ENCODE results near the gene AGPS. TPM values are rescaled to one million over a fixed set of nuclear protein-coding genes. Genes with fewer than 3 reads are reported as not detected.
A peak's percentile ranks its signal among the peaks of the same experiment; 100 is the strongest.

The AGPS gene
- polyA plus RNA-seq, 2 of the 4 experiments (the other 2 are of a cell fraction), result 49.8 to 62.1 TPM

DNA sequence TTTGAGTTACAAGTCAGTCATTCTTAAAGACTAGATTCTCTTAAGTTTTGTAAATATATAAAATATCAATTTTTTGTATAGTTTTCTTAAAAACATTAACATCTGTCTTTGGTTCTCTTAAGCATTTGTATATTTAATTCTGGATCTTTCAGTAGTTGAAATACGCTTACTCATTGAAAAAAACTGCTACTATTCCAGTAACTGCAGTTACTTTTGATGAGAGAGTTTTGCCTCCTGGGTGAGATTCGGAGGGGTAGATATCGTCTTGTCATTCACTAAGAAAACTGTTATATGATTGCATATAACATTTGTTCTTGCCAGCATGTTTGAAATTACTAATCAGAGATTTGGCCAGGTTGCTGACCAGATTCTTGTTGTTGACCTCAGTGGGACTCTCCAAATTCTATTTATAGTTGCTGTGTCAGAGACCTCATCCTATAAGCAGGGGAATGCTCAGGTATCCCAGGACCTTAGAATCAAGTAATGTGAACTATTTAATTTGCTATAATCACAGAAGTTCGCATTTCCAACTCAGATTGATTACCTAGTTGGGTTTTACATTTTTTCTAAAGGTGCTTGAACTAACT is 7.9 kb downstream of the AGPS start:
- TF ChIP-seq MAFK (IDR thresholded peaks at IDR 0.05; ENCODE audit: partially characterized antibody) (peak; percentile 84), NPAS2 (CRISPR knock-in tag; IDR thresholded peaks at IDR 0.05; ENCODE audit: borderline replicate concordance) (no peak), ZC3H11A (IDR thresholded peaks at IDR 0.05) (no peak), ZFP36 (IDR thresholded peaks at IDR 0.05; ENCODE audit: borderline replicate concordance, partially characterized antibody) (no peak), NFE2L2 (conservative IDR thresholded peaks at IDR 0.05; ENCODE audit: low read length) (0 out of 2 replicates have a peak, but pooled peaks have one; percentile 13)
- TF ChIP-seq, protein P1, sequence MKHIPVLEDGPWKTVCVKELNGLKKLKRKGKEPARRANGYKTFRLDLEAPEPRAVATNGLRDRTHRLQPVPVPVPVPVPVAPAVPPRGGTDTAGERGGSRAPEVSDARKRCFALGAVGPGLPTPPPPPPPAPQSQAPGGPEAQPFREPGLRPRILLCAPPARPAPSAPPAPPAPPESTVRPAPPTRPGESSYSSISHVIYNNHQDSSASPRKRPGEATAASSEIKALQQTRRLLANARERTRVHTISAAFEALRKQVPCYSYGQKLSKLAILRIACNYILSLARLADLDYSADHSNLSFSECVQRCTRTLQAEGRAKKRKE (CRISPR knock-in tag; IDR thresholded peaks at IDR 0.05; ENCODE audit: low read depth), result no peak
- CTCF ChIA-PET, result no interaction called here
- POLR2A ChIA-PET, result no interaction called here
- Histone ChIP-seq H3K4me1 (peaks cover 73% of the 10 kb centered on the region), H3K9me3 (no peaks in the 10 kb centered on the region), H3K27ac (peak overlapping the region in 1 of 2 experiments; percentile 29; a peak in 2 of 6 replicates), H3K4me3 (no peak overlapping the region), H3K4me2 (peak overlapping the region; percentile 33)
- DNase-seq (ENCODE audit: low read depth in 1 of 2, low spot score in 1 of 2), result no peak
- no peak for ATAC-seq
- FAIRE-seq, result no peak
- 80% methylated on average over 4 of the region's 4 CpGs for WGBS (ENCODE audit: missing lambda C conversion rate)

DNA sequence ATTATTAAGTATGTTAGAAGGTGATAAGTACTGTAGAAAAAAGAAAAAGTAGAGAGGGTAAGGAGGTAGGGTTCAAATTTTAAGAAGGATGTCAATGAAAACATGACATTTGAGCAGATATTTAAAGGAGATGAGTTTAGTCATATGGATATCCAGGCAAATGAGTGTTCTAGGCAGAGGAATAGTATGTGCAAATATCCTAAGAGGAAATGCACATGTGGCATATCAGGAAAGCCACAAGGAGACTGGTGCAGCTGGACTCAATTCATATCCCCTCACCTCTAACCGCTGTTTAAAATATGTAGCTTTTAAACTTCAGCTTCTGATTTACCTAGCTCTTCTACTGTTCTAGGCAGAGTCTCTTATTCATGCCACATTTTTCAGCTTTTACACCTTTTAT is 9.5 kb downstream of the AGPS start:
- H3K4me2 ChIP-seq, result no peak overlapping the region
- no peak for TF ChIP-seq FOSB (CRISPR knock-in tag; IDR thresholded peaks at IDR 0.05)
- no peak for TF ChIP-seq MYC (IDR thresholded peaks at IDR 0.05; ENCODE audit: borderline replicate concordance, low read length)
- ChIA-PET POLR2A (no interaction called here), CTCF (interaction anchor here (1.0 to 1.7 kb wide), 3 partner anchors 8 to 69 kb away, joined by 3 read pairs; no protein-coding TSS in a partner anchor)
- no peaks in the 10 kb centered on the region for H3K9me3 ChIP-seq
- H3K4me1 ChIP-seq, result peaks cover 56% of the 10 kb centered on the region
- no peak for DNase-seq (ENCODE audit: low read depth in 1 of 2, low spot score in 1 of 2)
- H3K4me3 ChIP-seq, result no peak overlapping the region
- no peak for ATAC-seq
- FAIRE-seq, result no peak
- no peak overlapping the region for H3K27ac ChIP-seq
- WGBS (ENCODE audit: missing lambda C conversion rate), result 97% methylated on average over 1 of the region's 1 CpG

- Histone ChIP-seq H3K4me1 (peaks cover 39% of the 10 kb centered on the region), H3K4me3 (no peak overlapping the region), H3K4me2 (no peak overlapping the region), H3K9me3 (no peaks in the 10 kb centered on the region), H3K27ac (no peak overlapping the region)
- ChIA-PET CTCF (no interaction called here), POLR2A (no interaction called here)
- no peak for TF ChIP-seq FOSL2 (IDR thresholded peaks at IDR 0.05)
- TF ChIP-seq FOSL2 (CRISPR knock-in tag; IDR thresholded peaks at IDR 0.05), result no peak
- no peak for TF ChIP-seq RCOR1 (IDR thresholded peaks at IDR 0.05; ENCODE audit: low read depth, low read length)
- TF ChIP-seq FOSB (CRISPR knock-in tag; IDR thresholded peaks at IDR 0.05), result no peak
- TF ChIP-seq MYC (IDR thresholded peaks at IDR 0.05; ENCODE audit: borderline replicate concordance, low read length), result no peak
- TF ChIP-seq PHF8 (IDR thresholded peaks at IDR 0.05; ENCODE audit: borderline replicate concordance, low read depth), result no peak
- TF ChIP-seq, protein P1 (CRISPR knock-in tag; IDR thresholded peaks at IDR 0.05; ENCODE audit: low read depth), result no peak
- TF ChIP-seq, protein P2, sequence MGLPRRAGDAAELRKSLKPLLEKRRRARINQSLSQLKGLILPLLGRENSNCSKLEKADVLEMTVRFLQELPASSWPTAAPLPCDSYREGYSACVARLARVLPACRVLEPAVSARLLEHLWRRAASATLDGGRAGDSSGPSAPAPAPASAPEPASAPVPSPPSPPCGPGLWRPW (IDR thresholded peaks at IDR 0.05), result no peak
- no peak for TF ChIP-seq EHMT2 (IDR thresholded peaks at IDR 0.05; ENCODE audit: low read depth)
- TF ChIP-seq, protein P3, sequence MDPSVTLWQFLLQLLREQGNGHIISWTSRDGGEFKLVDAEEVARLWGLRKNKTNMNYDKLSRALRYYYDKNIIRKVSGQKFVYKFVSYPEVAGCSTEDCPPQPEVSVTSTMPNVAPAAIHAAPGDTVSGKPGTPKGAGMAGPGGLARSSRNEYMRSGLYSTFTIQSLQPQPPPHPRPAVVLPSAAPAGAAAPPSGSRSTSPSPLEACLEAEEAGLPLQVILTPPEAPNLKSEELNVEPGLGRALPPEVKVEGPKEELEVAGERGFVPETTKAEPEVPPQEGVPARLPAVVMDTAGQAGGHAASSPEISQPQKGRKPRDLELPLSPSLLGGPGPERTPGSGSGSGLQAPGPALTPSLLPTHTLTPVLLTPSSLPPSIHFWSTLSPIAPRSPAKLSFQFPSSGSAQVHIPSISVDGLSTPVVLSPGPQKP (IDR thresholded peaks at IDR 0.05; ENCODE audit: low read depth, low read length), result no peak
- no peak for TF ChIP-seq TP53 (CRISPR knock-in tag; IDR thresholded peaks at IDR 0.05)
- 87% methylated on average over 6 of the region's 6 CpGs for WGBS (ENCODE audit: missing lambda C conversion rate)
- DNase-seq (ENCODE audit: low read depth in 1 of 2, low spot score in 1 of 2) (no peak), ATAC-seq (no peak), FAIRE-seq (no peak)
These were observed 11.3 kb downstream of the AGPS start for GRCh38 chr2:177403838-177404237.
